Astrocyte (in vitro differentiated cells and primary cell): Measurements from ENCODE around the gene DUSP3. TPM values are rescaled to one million over a fixed set of nuclear protein-coding genes. Genes with fewer than 3 reads are reported as not detected.

Experiments
- DNase-seq: peaks from one replicate; pipeline ENCODE4 v3.0.0-alpha.2; 2010; ENCODE audit warnings: low read depth
- FAIRE-seq: peaks from 2 replicates; lab custom pipeline; 2011; peaks lifted over from hg19 to GRCh38; lab: Jason Lieb, UNC
- H2AFZ ChIP-seq: 2 replicates; pipeline ENCODE4 v1.6.0; 2012; ENCODE audit warnings: low read depth, low read length, inconsistent platforms
- H3K27ac ChIP-seq: 2 replicates; pipeline ENCODE4 v1.5.1; 2011; ENCODE audit warnings: low read depth, low read length, inconsistent platforms
- H3K27me3 ChIP-seq: 2 replicates; pipeline ENCODE4 v1.6.0; 2011; ENCODE audit warnings: low read length, inconsistent platforms; ENCODE audit not compliant: insufficient read depth
- H3K36me3 ChIP-seq: 2 replicates; pipeline ENCODE4 v1.5.1; 2011; ENCODE audit warnings: low read length, inconsistent platforms; ENCODE audit not compliant: insufficient read depth
- H3K4me1 ChIP-seq: 2 replicates; pipeline ENCODE4 v1.5.1; 2011; ENCODE audit warnings: low read length, inconsistent platforms; ENCODE audit not compliant: insufficient read depth
- H3K4me2 ChIP-seq: 2 replicates; pipeline ENCODE4 v1.6.0; 2012; ENCODE audit warnings: low read length, inconsistent platforms
- H3K4me3 ChIP-seq: 2 replicates; pipeline ENCODE4 v1.5.1; 2011; ENCODE audit warnings: low read depth, mild to moderate bottlenecking, low read length, inconsistent platforms; ENCODE audit not compliant: insufficient read depth
- H3K79me2 ChIP-seq: 2 replicates; pipeline ENCODE4 v1.6.0; 2012; ENCODE audit warnings: mild to moderate bottlenecking, low read length, inconsistent platforms; ENCODE audit not compliant: insufficient read depth
- H3K9ac ChIP-seq: 2 replicates; pipeline ENCODE4 v1.6.0; 2012; ENCODE audit warnings: mild to moderate bottlenecking, low read length, inconsistent platforms
- H3K9me3 ChIP-seq: 2 replicates; pipeline ENCODE4 v1.5.1; 2012; ENCODE audit warnings: low read depth, mild to moderate bottlenecking, low read length, inconsistent platforms; ENCODE audit not compliant: insufficient read depth
- H4K20me1 ChIP-seq: 2 replicates; pipeline ENCODE4 v1.6.0; 2012; ENCODE audit warnings: low read length, inconsistent platforms; ENCODE audit not compliant: insufficient read depth
- H3K27ac Mint-ChIP-seq: one replicate; pipeline ENCODE4 v1.8.0; 2021; ENCODE audit warnings: mild to moderate bottlenecking, mixed read lengths; ENCODE audit not compliant: unreplicated experiment
- H3K27me3 Mint-ChIP-seq: one replicate; pipeline ENCODE4 v1.8.0; 2021; ENCODE audit warnings: low read depth, mixed read lengths; ENCODE audit not compliant: unreplicated experiment
- H3K36me3 Mint-ChIP-seq: one replicate; pipeline ENCODE4 v1.8.0; 2021; ENCODE audit warnings: low read depth, mixed read lengths; ENCODE audit not compliant: unreplicated experiment
- H3K4me1 Mint-ChIP-seq: one replicate; pipeline ENCODE4 v1.8.0; 2021; ENCODE audit warnings: low read depth, mixed read lengths; ENCODE audit not compliant: unreplicated experiment
- H3K4me3 Mint-ChIP-seq: one replicate; pipeline ENCODE4 v1.8.0; 2021; ENCODE audit warnings: mild to moderate bottlenecking, moderate library complexity, mixed read lengths; ENCODE audit not compliant: unreplicated experiment
- H3K9me3 Mint-ChIP-seq: one replicate; pipeline ENCODE4 v1.8.0; 2021; ENCODE audit warnings: mild to moderate bottlenecking, mixed read lengths; ENCODE audit not compliant: unreplicated experiment
- CTCF ChIP-seq: IDR thresholded peaks from 2 replicates; pipeline ENCODE4 v1.5.1; 2011; ENCODE audit warnings: low read depth, mild to moderate bottlenecking, inconsistent platforms, low read length, moderate library complexity; ENCODE audit not compliant: insufficient read depth
- EZH2 ChIP-seq: IDR thresholded peaks from 2 replicates; pipeline ENCODE4 v1.6.1; 2012; ENCODE audit warnings: mild to moderate bottlenecking, low read length, inconsistent platforms; ENCODE audit not compliant: insufficient read depth
- total RNA-seq: library from RNA; stranded (reverse); gene quantifications from 2 replicates; pipeline ENCODE4 v1.2.1, GENCODE V29; 2021

The DUSP3 gene
- total RNA-seq, 1 donor from 2014 or later, result 71.6 TPM

- no peaks in the 10 kb centered on the region for H3K9me3 ChIP-seq
- FAIRE-seq, result no peak
- TF ChIP-seq EZH2 (no peak), CTCF (no peak)
Measured at GRCh38 chr17:43728081-43728480, 50.7 kb downstream of the DUSP3 start.

GRCh38 chr17:43723697-43724359, 54.9 kb downstream of the DUSP3 start:
- Histone ChIP-seq H3K9me3 (no peaks in the 10 kb centered on the region), H3K4me2 (no peak overlapping the region), H3K27ac (no peak overlapping the region), H3K79me2 (no peaks in the 10 kb centered on the region), H3K36me3 (no peaks in the 10 kb centered on the region), H2AFZ (no peak overlapping the region), H3K4me1 (peaks cover 5% of the 10 kb centered on the region), H3K9ac (no peak overlapping the region), H3K27me3 (no peaks in the 10 kb centered on the region), H4K20me1 (no peaks in the 10 kb centered on the region), H3K4me3 (no peak overlapping the region)
- TF ChIP-seq EZH2 (no peak), CTCF (no peak)
- no peak overlapping the region for H3K4me3 Mint-ChIP-seq
- no peaks in the 10 kb centered on the region for H3K27me3 Mint-ChIP-seq
- DNase-seq (peak; percentile 51), FAIRE-seq (peak; percentile 55)
- H3K4me1 Mint-ChIP-seq, result peaks cover 18% of the 10 kb centered on the region
- H3K9me3 Mint-ChIP-seq, result no peaks in the 10 kb centered on the region
- peak overlapping the region; percentile 53 for H3K27ac Mint-ChIP-seq
- no peaks in the 10 kb centered on the region for H3K36me3 Mint-ChIP-seq

More at GRCh38 chr17:43728081-43728480, 50.7 kb downstream of the DUSP3 start:
- H3K27ac Mint-ChIP-seq, result no peak overlapping the region
- Histone ChIP-seq H3K4me1 (peaks cover 10% of the 10 kb centered on the region), H3K36me3 (no peaks in the 10 kb centered on the region), H3K9ac (no peak overlapping the region), H4K20me1 (no peaks in the 10 kb centered on the region), H2AFZ (no peak overlapping the region), H3K27ac (no peak overlapping the region), H3K79me2 (no peaks in the 10 kb centered on the region), H3K4me2 (no peak overlapping the region), H3K27me3 (no peaks in the 10 kb centered on the region), H3K4me3 (no peak overlapping the region)
- H3K27me3 Mint-ChIP-seq, result no peaks in the 10 kb centered on the region
- peaks cover 19% of the 10 kb centered on the region for H3K4me1 Mint-ChIP-seq
- H3K9me3 Mint-ChIP-seq, result peaks cover 2% of the 10 kb centered on the region
- no peak for DNase-seq
- H3K36me3 Mint-ChIP-seq, result no peaks in the 10 kb centered on the region
- H3K4me3 Mint-ChIP-seq, result no peak overlapping the region
